Fibroblast of mammary gland (primary cell): Measurements from ENCODE around the gene MRPL37.

Experiments used
- DNase-seq: peaks from one replicate; pipeline ENCODE4 v3.0.0-alpha.2; 2010; ENCODE audit warnings: low read depth
- H3K4me3 ChIP-seq: 2 replicates; pipeline ENCODE4 v1.5.1; 2011; ENCODE audit warnings: low read depth, mild to moderate bottlenecking, low read length, moderate library complexity; ENCODE audit not compliant: control insufficient read depth
- TF ChIP-seq, protein P1 (sequence below): conservative IDR thresholded peaks from 2 replicates; pipeline ENCODE4 v1.5.1; 2011; ENCODE audit warnings: low read depth, low read length, inconsistent platforms; ENCODE audit not compliant: control insufficient read depth, insufficient read depth

MRPL37 gene

DNA sequence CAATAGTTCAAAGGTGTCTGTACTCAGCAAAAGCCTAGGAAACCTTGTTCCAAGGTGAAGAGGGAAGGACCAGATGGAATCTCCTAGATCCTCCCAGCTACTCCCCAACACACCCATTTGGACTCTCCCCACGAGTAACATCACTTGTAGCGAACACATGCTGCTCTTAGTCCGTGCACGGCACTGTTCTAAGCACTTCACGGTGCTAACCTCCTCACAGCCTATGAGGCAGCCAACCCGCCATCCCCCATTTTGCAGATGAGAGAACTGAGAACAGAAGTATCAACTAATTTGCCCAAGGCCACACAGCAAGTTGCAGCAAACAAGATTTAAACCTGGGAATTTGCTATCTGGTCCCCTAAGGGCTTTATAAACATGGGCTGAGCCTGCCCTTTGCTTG lies 24.3 kb downstream of the MRPL37 start:
- no peak overlapping the region for H3K4me3 ChIP-seq
- TF ChIP-seq, protein P1, sequence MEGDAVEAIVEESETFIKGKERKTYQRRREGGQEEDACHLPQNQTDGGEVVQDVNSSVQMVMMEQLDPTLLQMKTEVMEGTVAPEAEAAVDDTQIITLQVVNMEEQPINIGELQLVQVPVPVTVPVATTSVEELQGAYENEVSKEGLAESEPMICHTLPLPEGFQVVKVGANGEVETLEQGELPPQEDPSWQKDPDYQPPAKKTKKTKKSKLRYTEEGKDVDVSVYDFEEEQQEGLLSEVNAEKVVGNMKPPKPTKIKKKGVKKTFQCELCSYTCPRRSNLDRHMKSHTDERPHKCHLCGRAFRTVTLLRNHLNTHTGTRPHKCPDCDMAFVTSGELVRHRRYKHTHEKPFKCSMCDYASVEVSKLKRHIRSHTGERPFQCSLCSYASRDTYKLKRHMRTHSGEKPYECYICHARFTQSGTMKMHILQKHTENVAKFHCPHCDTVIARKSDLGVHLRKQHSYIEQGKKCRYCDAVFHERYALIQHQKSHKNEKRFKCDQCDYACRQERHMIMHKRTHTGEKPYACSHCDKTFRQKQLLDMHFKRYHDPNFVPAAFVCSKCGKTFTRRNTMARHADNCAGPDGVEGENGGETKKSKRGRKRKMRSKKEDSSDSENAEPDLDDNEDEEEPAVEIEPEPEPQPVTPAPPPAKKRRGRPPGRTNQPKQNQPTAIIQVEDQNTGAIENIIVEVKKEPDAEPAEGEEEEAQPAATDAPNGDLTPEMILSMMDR = no peak
- no peak for DNase-seq

DNA sequence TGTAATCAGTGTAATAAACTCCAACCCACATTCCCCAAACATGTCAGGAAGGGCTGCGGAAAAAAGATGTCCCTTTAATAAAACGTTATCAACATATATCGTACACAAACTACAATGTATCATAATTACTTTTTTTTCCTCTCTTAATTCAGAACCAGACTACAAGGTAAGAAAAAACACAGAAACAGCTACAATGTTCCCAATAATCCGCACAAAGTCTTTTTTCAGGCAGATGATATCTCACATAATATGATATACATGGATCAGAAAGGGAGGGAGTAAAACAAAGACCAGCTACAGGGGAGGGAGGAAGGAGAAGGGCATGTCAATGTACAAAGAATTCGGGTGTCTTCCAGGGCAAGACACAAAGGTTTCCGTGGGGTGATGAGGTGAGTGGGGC lies 25.4 kb downstream of the MRPL37 start:
- DNase-seq = no peak
- TF ChIP-seq, protein P1 = no peak
- no peak overlapping the region for H3K4me3 ChIP-seq

DNA sequence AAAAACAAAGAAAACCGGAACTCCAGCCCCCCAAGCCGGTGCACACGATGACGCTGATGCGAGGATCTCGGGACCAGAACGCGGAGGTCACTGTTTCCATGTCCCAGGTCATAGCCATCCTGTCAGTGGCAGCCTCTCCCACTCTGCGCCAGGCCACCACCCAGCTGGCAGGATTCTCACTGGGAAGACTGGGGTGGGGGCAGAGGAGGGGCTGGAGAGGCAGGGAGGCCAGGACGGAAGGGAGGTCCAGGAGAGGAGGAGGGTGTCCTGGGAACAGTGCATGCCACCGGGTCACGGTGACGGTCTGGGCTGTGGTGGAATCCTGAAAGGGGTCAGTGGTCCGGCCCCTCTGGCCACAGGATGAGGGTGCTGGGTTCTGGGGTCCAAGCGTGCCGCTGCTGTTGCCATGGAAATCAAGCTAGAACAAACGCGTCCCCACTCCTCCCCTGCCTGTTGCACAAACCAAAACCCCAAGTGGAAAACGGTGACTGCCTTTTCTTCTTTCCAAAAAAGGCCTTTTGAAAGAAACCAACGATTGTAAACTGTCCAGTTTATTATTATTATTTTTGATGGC lies 26.1 kb downstream of the MRPL37 start:
- DNase-seq = no peak
- no peak overlapping the region for H3K4me3 ChIP-seq
- TF ChIP-seq, protein P1 = no peak

DNA sequence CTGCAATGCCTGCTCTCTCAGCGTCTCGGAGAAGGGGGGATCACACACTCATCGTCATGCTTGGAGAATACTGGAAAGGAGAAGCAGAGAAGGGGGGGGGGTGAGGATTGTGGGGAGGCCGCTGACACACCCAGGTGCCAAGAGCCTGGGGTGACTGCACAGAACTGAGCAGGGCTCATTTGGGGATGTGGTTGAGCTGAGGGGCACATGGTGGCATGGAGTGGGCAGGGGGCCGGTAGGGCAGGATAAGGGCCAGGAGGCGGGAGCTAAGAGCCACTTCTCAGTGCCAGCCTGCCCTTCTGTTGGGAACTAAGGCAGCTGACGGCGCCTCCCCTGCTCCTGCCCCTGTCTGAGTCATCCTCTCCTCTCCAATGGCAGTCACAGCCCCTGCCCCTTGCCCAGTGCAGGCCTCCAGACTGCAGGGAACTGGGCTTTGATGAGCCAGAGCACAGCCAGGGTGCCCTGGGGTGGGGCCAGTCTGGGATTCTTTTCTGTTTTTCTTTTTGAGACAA lies 27.2 kb downstream of the MRPL37 start:
- no peak overlapping the region for H3K4me3 ChIP-seq
- peak; percentile 50 for DNase-seq
- TF ChIP-seq, protein P1 = no peak

DNA sequence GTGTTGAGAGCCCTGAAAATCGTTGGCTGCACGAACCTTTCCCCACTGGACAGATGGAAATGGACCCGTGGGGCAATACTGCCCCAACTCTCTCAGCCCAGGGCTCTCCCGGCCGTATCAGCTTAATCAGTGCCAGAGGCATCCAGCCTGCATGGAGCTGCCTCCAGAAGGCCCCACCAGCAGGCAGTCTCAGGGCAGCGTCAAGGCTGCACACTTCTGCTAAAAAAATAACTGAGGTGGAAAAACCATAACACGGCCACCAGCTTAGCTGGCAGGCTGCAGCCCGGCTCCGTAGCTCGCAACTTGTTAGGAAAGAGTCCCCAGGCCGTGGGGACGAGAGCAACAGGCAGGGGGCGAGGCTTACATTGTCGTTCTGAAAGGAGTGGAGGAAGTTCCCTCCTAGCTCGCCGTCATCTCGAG lies 27.9 kb downstream of the MRPL37 start:
- no peak for DNase-seq
- TF ChIP-seq, protein P1 = no peak
- no peak overlapping the region for H3K4me3 ChIP-seq

DNA sequence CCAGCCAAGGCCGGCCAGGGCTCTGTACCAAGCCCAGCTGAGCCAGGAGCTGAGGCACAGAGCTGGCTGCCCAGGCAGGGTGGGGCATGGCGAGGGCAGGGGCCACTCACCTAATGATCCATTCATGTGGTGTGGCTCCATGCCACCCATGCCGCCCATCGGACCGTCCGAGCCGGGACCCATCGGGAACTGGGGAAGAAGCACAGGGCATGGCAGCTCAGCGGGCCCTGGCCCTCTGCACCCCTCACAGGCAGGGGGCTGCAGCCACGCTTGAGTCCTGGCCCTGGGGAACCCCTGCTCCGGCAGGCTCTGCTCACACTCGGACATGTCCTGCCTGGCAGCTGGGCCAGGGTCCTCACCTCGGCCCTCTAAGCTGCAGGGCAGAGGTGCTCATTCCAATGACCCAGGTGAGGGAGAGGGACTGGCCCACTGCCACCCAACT lies 28.7 kb downstream of the MRPL37 start:
- DNase-seq = no peak
- no peak overlapping the region for H3K4me3 ChIP-seq
- TF ChIP-seq, protein P1 = no peak
